Suppressor macrophage (primary cell): ENCODE results near the gene MNDA.
A peak's percentile ranks its signal among the peaks of the same experiment; 100 is the strongest.
"Not testable (repeated sequence)": the region's sequence is repeated elsewhere in the genome, so short reads cannot be mapped to it uniquely, and the experiment has no call there.

Source experiments
- DNase-seq, 4 experiments: peaks; one replicate each; pipeline ENCODE4 v3.0.0-alpha.2; 2020 to 2022

Gene MNDA

GRCh38 chr1:158838660-158839059, 7.5 kb downstream of the MNDA start:
- DNase-seq, result no peak

- DNase-seq, result no peak
These were observed 8.4 kb downstream of the MNDA start for GRCh38 chr1:158839566-158839965.

- peak in 1 of 4 experiments; percentile 25 for DNase-seq
These were observed 9.1 kb downstream of the MNDA start for GRCh38 chr1:158840236-158840635.

- no peak for DNase-seq
These were observed 33.4 kb downstream of the MNDA start for GRCh38 chr1:158864595-158864994.

DNA sequence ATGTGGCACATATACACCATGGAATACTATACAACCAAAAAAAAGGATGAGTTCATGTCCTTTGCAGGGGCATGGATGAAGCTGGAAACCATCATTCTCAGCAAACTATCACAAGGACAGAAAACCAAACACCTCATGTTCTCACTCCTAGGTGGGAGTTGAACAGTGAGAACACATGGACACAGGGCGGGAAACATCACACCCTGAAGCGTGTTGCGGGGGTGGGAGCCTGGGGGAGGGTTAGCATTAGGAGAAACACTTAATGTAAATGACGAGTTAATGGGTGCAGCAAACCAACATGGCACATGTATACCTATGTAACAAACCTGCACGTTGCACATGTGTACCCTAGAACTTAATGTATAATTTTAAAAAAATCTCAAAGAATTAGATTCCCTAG, 39.3 kb downstream of the MNDA start:
- not testable (repeated sequence) for DNase-seq

- DNase-seq, result no peak
These were observed 42.0 kb downstream of the MNDA start for GRCh38 chr1:158873141-158873540.

DNA sequence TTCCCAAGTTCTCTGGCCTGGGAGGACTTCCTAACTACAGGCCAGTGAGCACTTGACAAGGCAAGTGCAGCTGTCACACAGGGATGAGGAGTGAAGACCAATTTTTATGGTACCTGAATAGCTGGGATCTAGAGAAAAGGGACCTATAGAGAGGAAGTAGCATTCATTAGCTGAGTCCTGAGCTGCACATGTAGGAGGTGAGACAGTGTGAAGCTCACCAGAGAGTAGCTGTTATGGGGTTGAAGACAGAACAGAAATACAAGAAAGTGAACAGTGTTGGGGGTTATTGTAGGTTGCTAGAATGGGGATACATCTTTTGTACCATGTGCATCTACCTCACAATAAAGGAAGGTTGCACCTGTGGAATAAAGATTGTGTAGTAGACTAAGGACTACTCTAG, 62.5 kb downstream of the MNDA start:
- DNase-seq, result no peak

DNA sequence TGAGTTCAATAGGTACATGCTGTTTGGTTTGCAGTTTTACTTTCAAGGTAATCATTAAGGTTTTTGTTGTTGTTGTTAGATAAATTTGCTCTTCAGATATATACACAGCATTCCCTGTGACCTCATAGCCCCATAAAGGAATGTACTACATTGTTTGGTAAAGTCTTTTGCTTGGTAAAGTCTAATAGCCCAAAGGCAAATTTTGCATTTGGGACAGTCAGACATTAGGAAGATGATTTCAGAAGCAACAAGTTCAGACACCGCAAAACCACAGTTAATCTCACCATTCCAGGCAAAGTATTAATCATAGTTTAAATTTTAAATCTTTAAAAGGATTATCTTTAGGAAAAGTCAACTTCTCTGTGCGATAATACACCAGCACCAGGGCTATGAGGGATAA, 67.6 kb downstream of the MNDA start:
- no peak for DNase-seq
